Measurements from ENCODE around the gene SRRD.

DNA sequence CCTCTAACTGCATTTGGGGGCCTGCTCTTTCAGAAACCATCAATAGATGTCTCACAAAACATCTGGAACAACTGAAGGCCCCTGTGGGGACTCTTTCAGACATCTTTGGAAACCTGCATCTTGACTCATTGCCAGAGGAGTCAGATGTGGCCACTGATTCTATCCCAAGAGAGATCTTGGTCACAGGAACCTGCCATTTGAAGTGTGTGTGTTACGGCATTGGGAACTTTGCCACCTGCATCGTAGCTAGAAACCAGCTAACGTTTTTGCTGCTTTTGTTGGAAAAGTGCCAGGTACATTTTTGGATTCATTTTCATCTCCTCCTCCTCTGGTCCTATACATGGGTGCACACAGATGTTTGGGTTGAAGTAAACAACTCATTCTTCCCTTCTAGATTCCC lies 4.3 kb downstream of the SRRD start:
- no peak for TF ChIP-seq POLR2A (IDR thresholded peaks at IDR 0.05)
- TF ChIP-seq, protein P1, sequence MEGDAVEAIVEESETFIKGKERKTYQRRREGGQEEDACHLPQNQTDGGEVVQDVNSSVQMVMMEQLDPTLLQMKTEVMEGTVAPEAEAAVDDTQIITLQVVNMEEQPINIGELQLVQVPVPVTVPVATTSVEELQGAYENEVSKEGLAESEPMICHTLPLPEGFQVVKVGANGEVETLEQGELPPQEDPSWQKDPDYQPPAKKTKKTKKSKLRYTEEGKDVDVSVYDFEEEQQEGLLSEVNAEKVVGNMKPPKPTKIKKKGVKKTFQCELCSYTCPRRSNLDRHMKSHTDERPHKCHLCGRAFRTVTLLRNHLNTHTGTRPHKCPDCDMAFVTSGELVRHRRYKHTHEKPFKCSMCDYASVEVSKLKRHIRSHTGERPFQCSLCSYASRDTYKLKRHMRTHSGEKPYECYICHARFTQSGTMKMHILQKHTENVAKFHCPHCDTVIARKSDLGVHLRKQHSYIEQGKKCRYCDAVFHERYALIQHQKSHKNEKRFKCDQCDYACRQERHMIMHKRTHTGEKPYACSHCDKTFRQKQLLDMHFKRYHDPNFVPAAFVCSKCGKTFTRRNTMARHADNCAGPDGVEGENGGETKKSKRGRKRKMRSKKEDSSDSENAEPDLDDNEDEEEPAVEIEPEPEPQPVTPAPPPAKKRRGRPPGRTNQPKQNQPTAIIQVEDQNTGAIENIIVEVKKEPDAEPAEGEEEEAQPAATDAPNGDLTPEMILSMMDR (IDR thresholded peaks at IDR 0.05), result no peak

Data from uterus (tissue), 2 donors.